ENCODE results near the gene ZNF275.

The ZNF275 gene

GRCh38 chrX:153338836-153339235, 4.9 kb downstream of the ZNF275 start:
- no peak overlapping the region for H3K23ac ChIP-seq (ENCODE audit: low read length)
- no peak overlapping the region for H3K4ac ChIP-seq (ENCODE audit: low read depth, low read length)
- H2BK120ac ChIP-seq (ENCODE audit: insufficient read depth, low read length, poor library complexity): no peak overlapping the region
- no peak overlapping the region for H4K91ac ChIP-seq (ENCODE audit: low read depth, low read length)
- H3K9me3 ChIP-seq (ENCODE audit: insufficient read depth, low read depth, low read length): no peaks in the 10 kb centered on the region
- no peak overlapping the region for H4K8ac ChIP-seq (ENCODE audit: low read depth, low read length)
- H3K4me3 ChIP-seq (ENCODE audit: low read depth, low read length): no peak overlapping the region
- no peak overlapping the region for H3K14ac ChIP-seq (ENCODE audit: low read length)
- WGBS (ENCODE audit: extremely low coverage, insufficient coverage, insufficient read length): no CpG with 5 or more reads among the region's 7 CpGs
- peaks cover 12 to 13% of the 10 kb centered on the region in 2 experiments for H3K36me3 ChIP-seq (ENCODE audit: control insufficient read depth in 1 of 2, insufficient read depth in 2 of 2, low read length in 2 of 2)
- peaks cover 0 to 6% of the 10 kb centered on the region in 2 experiments for H3K4me1 ChIP-seq (ENCODE audit: control insufficient read depth in 1 of 2, insufficient read depth in 2 of 2, low read length in 2 of 2)
- H2BK5ac ChIP-seq (ENCODE audit: low read depth, low read length, poor library complexity): no peak overlapping the region
- H4K12ac ChIP-seq (ENCODE audit: low read depth, low read length): no peak overlapping the region
- H2BK12ac ChIP-seq (ENCODE audit: low read length): no peak overlapping the region
- no peaks in the 10 kb centered on the region for H3K27me3 ChIP-seq (ENCODE audit: insufficient read depth, low read length)
- no peak overlapping the region for H2AFZ ChIP-seq (ENCODE audit: insufficient read depth, low read length, poor library complexity)
- H3K18ac ChIP-seq (ENCODE audit: low read length): no peak overlapping the region
- peaks cover 5% of the 10 kb centered on the region for H3K79me2 ChIP-seq (ENCODE audit: control insufficient read depth, insufficient read depth, low read length, poor library complexity)
- H3K79me1 ChIP-seq (ENCODE audit: low read length): peaks cover 6% of the 10 kb centered on the region
- no peak for DNase-seq
- H2AK5ac ChIP-seq (ENCODE audit: low read length): no peak overlapping the region
- no peak overlapping the region for H3K9ac ChIP-seq (ENCODE audit: low read length)
- no peak overlapping the region for H3K27ac ChIP-seq (ENCODE audit: low read depth, low read length)
- no peak overlapping the region for H3K4me2 ChIP-seq (ENCODE audit: low read length)

- no peak overlapping the region for H3K27ac ChIP-seq (ENCODE audit: low read depth, low read length)
- H3K27me3 ChIP-seq (ENCODE audit: insufficient read depth, low read length): no peaks in the 10 kb centered on the region
- no peaks in the 10 kb centered on the region for H3K79me2 ChIP-seq (ENCODE audit: control insufficient read depth, insufficient read depth, low read length, poor library complexity)
- WGBS (ENCODE audit: extremely low coverage, insufficient coverage, insufficient read length): no CpG with 5 or more reads among the region's 4 CpGs
- H4K12ac ChIP-seq (ENCODE audit: low read depth, low read length): no peak overlapping the region
- H4K8ac ChIP-seq (ENCODE audit: low read depth, low read length): no peak overlapping the region
- H3K79me1 ChIP-seq (ENCODE audit: low read length): no peaks in the 10 kb centered on the region
- no peak for DNase-seq
- H3K4me2 ChIP-seq (ENCODE audit: low read length): no peak overlapping the region
- H3K9ac ChIP-seq (ENCODE audit: low read length): no peak overlapping the region
- no peak overlapping the region for H2BK120ac ChIP-seq (ENCODE audit: insufficient read depth, low read length, poor library complexity)
- H2AK5ac ChIP-seq (ENCODE audit: low read length): no peak overlapping the region
- no peaks in the 10 kb centered on the region for H3K9me3 ChIP-seq (ENCODE audit: insufficient read depth, low read depth, low read length)
- no peak overlapping the region for H3K14ac ChIP-seq (ENCODE audit: low read length)
- no peak overlapping the region for H3K18ac ChIP-seq (ENCODE audit: low read length)
- no peak overlapping the region for H4K91ac ChIP-seq (ENCODE audit: low read depth, low read length)
- H2BK5ac ChIP-seq (ENCODE audit: low read depth, low read length, poor library complexity): no peak overlapping the region
- no peak overlapping the region for H3K23ac ChIP-seq (ENCODE audit: low read length)
- H2BK12ac ChIP-seq (ENCODE audit: low read length): no peak overlapping the region
- peaks cover 0 to 6% of the 10 kb centered on the region in 2 experiments for H3K4me1 ChIP-seq (ENCODE audit: control insufficient read depth in 1 of 2, insufficient read depth in 2 of 2, low read length in 2 of 2)
- H2AFZ ChIP-seq (ENCODE audit: insufficient read depth, low read length, poor library complexity): no peak overlapping the region
- no peak overlapping the region for H3K4ac ChIP-seq (ENCODE audit: low read depth, low read length)
- H3K4me3 ChIP-seq (ENCODE audit: low read depth, low read length): no peak overlapping the region
- H3K36me3 ChIP-seq (ENCODE audit: control insufficient read depth in 1 of 2, insufficient read depth in 2 of 2, low read length in 2 of 2): peaks cover 16 to 21% of the 10 kb centered on the region in 2 experiments
Measured at GRCh38 chrX:153339662-153340061, 5.7 kb downstream of the ZNF275 start.

GRCh38 chrX:153340111-153340510, 6.2 kb downstream of the ZNF275 start:
- Histone ChIP-seq H3K23ac (ENCODE audit: low read length) (no peak overlapping the region), H3K36me3 (ENCODE audit: control insufficient read depth in 1 of 2, insufficient read depth in 2 of 2, low read length in 2 of 2) (peaks cover 17 to 25% of the 10 kb centered on the region in 2 experiments), H2BK5ac (ENCODE audit: low read depth, low read length, poor library complexity) (no peak overlapping the region), H3K9me3 (ENCODE audit: insufficient read depth, low read depth, low read length) (no peaks in the 10 kb centered on the region), H3K27me3 (ENCODE audit: insufficient read depth, low read length) (no peaks in the 10 kb centered on the region), H2AK5ac (ENCODE audit: low read length) (no peak overlapping the region), H2BK120ac (ENCODE audit: insufficient read depth, low read length, poor library complexity) (no peak overlapping the region), H3K79me2 (ENCODE audit: control insufficient read depth, insufficient read depth, low read length, poor library complexity) (no peaks in the 10 kb centered on the region), H3K4me3 (ENCODE audit: low read depth, low read length) (no peak overlapping the region), H3K4ac (ENCODE audit: low read depth, low read length) (no peak overlapping the region), H3K18ac (ENCODE audit: low read length) (no peak overlapping the region), H2AFZ (ENCODE audit: insufficient read depth, low read length, poor library complexity) (no peak overlapping the region), H3K4me2 (ENCODE audit: low read length) (no peak overlapping the region), H3K27ac (ENCODE audit: low read depth, low read length) (no peak overlapping the region), H2BK12ac (ENCODE audit: low read length) (no peak overlapping the region), H3K4me1 (ENCODE audit: control insufficient read depth in 1 of 2, insufficient read depth in 2 of 2, low read length in 2 of 2) (peaks cover 0 to 4% of the 10 kb centered on the region in 2 experiments), H4K8ac (ENCODE audit: low read depth, low read length) (no peak overlapping the region), H4K12ac (ENCODE audit: low read depth, low read length) (no peak overlapping the region), H3K79me1 (ENCODE audit: low read length) (no peaks in the 10 kb centered on the region), H4K91ac (ENCODE audit: low read depth, low read length) (no peak overlapping the region), H3K14ac (ENCODE audit: low read length) (no peak overlapping the region), H3K9ac (ENCODE audit: low read length) (no peak overlapping the region)
- no CpG with 5 or more reads among the region's 6 CpGs for WGBS (ENCODE audit: extremely low coverage, insufficient coverage, insufficient read length)
- no peak for DNase-seq

GRCh38 chrX:153342762-153343558, 9.0 kb downstream of the ZNF275 start:
- Histone ChIP-seq H3K23ac (ENCODE audit: low read length) (no peak overlapping the region), H3K9me3 (ENCODE audit: insufficient read depth, low read depth, low read length) (no peaks in the 10 kb centered on the region), H3K27me3 (ENCODE audit: insufficient read depth, low read length) (no peaks in the 10 kb centered on the region), H3K9ac (ENCODE audit: low read length) (no peak overlapping the region), H3K4me3 (ENCODE audit: low read depth, low read length) (no peak overlapping the region), H2AFZ (ENCODE audit: insufficient read depth, low read length, poor library complexity) (no peak overlapping the region), H2BK12ac (ENCODE audit: low read length) (no peak overlapping the region), H2BK120ac (ENCODE audit: insufficient read depth, low read length, poor library complexity) (no peak overlapping the region), H3K4ac (ENCODE audit: low read depth, low read length) (no peak overlapping the region), H3K18ac (ENCODE audit: low read length) (no peak overlapping the region), H2BK5ac (ENCODE audit: low read depth, low read length, poor library complexity) (no peak overlapping the region), H3K14ac (ENCODE audit: low read length) (no peak overlapping the region), H3K27ac (ENCODE audit: low read depth, low read length) (no peak overlapping the region), H4K12ac (ENCODE audit: low read depth, low read length) (no peak overlapping the region), H2AK5ac (ENCODE audit: low read length) (no peak overlapping the region), H3K36me3 (ENCODE audit: control insufficient read depth in 1 of 2, insufficient read depth in 2 of 2, low read length in 2 of 2) (peaks cover 37% of the 10 kb centered on the region in 2 experiments), H3K79me2 (ENCODE audit: control insufficient read depth, insufficient read depth, low read length, poor library complexity) (no peaks in the 10 kb centered on the region), H4K8ac (ENCODE audit: low read depth, low read length) (no peak overlapping the region), H4K91ac (ENCODE audit: low read depth, low read length) (no peak overlapping the region), H3K4me1 (ENCODE audit: control insufficient read depth in 1 of 2, insufficient read depth in 2 of 2, low read length in 2 of 2) (no peaks in the 10 kb centered on the region), H3K79me1 (ENCODE audit: low read length) (no peaks in the 10 kb centered on the region), H3K4me2 (ENCODE audit: low read length) (no peak overlapping the region)
- no CpG with 5 or more reads among the region's 9 CpGs for WGBS (ENCODE audit: extremely low coverage, insufficient coverage, insufficient read length)
- DNase-seq: no peak

Data from trophoblast cell (in vitro differentiated cells and primary cell).